Stimulated activated naive CD4-positive, alpha-beta T cell treated with Interleukin-2 at 50 U/mL for 16 hours (primary cell): Measurements from ENCODE around the gene KDM8.
A peak's percentile ranks its signal among the peaks of the same experiment; 100 is the strongest.

ENCODE experiments used
- DNase-seq: peaks from one replicate; lab custom pipeline; 2025; lab: John Stamatoyannopoulos, UW

KDM8 gene

DNA sequence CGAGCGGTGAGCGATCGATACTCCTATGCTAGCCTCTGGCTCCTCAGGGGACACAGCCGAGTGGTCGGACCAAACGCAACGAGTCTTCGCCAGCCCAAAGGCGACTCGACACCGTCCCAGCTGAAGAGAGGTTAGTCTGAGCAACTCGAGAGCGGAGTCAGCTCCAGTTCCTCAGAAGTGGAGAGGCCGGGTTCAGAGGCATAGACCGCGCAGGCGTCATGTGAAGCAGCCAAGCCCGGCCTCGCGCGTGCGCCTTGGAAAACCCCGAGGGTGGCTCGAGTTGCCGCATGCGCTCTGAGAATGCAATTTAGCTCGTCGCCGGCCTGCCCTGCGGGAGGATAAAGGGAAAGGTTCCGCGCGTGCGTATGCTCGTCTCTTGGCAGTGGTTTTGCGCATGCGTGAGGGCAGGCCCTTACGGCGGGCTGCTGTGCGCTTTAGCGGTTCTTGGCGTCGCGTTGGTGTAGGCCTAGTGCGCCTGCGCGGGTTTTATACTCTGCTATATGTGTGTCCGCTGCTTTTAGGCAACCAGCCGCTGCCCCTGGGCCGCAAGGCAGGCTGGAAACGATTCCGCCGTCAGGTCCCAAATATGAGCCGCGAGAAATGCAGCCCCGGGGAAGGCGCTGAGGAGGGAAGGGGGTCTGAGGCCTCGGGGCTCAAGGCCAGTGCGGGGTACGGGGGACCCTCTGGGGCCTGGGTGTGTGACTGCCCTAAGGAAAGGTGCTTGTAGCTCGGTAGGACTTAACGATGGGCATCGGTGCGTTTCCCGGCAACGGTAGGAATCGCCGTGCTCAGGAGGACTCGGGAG is at the start of gene KDM8:
Gene KDM8 (plus strand): TSS at position 20 of the 805 bp plus-strand sequence. CDS start 6,598 bp downstream, outside the sequence.
- DNase-seq, result peak; percentile 100

- DNase-seq, result peak; percentile 39
Measured at GRCh38 chr16:27154705-27155521, 48.4 kb upstream of the KDM8 start.

GRCh38 chr16:27156579-27156978 is 46.7 kb upstream of the KDM8 start:
- no peak for DNase-seq

DNA sequence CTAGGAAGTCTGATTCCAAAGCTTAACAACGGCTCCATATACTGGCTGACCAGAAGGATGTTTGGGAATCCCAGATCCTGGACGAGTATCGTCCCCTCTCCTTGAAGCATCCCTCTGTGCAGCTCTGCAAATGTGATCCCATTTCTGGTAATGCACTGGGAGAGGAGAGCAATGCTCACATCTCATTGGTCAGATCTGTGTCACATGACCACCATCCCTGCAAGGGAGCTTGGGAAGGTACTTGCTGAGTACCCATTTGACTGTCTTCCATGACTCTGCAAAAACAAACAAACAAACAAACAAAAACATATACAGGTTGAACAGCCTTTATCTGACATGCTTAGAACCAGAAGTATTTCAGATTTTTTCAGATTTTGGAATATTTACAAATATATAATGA is 41.9 kb upstream of the KDM8 start:
- DNase-seq, result no peak

GRCh38 chr16:27164352-27164751 is 39.0 kb upstream of the KDM8 start:
- DNase-seq, result no peak

DNA sequence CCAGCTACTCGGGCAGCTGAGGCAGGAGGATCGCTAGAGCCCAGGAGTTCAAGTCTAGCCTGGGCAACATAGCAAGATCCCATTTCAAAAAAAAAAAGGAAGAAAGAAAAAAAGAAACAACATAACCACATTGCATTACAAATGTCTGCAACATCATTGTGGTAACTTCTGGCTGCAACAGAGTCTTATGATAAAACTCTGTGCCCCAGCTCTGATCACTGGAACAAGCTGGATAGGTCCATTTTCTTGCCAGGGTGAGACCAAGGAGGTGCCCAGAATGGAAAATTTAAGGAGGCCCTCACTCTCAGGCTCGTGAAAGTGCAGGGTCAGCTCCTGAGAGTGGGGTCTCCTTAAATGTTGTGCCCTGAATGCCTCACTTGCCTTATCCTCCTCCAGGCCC is 37.8 kb upstream of the KDM8 start:
- DNase-seq, result no peak

DNA sequence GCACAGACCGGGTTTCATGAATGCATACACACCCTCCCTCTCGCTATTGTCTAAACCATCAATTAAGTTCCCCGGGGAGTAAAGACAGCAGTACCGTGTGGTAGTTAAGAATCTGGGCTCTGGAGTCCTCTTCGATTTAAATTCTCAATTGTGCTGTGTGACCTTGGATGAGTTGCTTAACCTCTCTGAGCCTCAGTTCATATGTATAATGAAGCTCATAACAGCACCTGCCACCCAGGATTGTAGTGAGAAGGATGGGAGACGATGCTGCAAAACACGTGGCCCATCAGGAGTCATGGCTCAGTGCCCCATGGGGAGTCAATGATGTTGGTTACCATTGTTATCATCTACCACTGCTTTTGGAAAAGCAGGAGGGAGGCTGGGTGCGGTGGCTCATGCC is 34.5 kb upstream of the KDM8 start:
- DNase-seq, result no peak

- peak; percentile 48 for DNase-seq
Measured at GRCh38 chr16:27169511-27170071, 33.7 kb upstream of the KDM8 start.

DNA sequence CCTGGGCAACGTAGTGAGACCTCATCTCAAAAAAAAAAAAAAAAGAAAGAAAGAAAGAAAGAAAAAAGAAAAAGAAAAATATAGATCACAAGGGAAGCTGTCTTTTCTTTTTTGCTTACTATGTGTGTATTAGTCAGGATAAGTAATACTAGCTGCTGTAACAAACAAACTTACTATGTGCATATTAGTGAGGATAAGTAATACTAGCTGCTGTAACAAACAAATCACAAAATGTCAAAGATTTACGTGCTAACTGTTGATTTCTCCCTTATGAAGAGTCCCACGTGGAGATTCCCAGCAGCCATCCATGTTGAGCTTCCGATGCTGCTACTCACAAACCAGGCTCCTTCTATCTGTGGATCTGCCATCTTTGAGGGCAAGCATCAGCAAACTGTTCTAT is 31.7 kb upstream of the KDM8 start:
- DNase-seq, result no peak

DNA sequence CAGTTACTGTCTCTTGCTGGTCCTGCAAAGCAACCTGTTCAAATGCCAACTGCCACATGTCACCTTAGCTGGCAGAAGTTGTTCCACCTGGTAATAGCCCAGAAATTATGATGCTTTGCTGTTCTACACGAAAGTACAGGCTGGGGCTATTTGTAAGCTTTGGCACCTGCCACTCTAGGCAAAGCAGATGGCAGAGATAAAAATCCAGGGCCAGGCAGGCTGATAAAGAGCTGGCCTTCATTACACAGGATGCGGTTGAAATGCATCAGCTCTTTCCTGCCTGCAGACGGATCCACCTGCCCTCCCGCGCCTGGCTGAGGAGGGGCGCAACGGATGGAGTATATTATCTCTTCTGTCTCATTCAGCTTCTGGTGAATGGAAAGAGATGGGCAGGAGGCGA is 29.3 kb upstream of the KDM8 start:
- DNase-seq, result peak; percentile 8

- DNase-seq, result no peak
Measured at GRCh38 chr16:27174798-27175197, 28.5 kb upstream of the KDM8 start.

DNA sequence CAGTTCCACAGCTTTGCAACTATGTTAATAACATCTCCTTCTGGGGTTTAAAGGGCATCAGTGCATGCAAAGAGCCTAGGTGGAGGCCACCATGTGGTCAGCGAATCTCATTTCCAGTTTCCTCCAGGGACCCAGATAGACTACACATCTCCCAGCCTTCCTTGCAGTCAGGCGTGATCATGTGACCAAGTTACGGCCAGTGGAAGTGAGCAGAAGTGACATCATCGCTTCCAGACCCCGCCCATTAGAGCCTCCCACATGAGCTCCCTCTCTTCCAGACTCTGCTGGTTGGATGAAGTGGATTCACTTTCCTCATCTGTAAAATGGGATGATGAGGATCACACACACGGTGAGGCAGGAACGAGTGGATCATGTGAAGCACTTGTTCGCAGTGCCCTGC is 27.4 kb upstream of the KDM8 start:
- no peak for DNase-seq

GRCh38 chr16:27177031-27177774 is 26.1 kb upstream of the KDM8 start:
- peak; percentile 3 for DNase-seq

GRCh38 chr16:27179500-27180072 is 23.7 kb upstream of the KDM8 start:
- DNase-seq, result peak; percentile 71

DNA sequence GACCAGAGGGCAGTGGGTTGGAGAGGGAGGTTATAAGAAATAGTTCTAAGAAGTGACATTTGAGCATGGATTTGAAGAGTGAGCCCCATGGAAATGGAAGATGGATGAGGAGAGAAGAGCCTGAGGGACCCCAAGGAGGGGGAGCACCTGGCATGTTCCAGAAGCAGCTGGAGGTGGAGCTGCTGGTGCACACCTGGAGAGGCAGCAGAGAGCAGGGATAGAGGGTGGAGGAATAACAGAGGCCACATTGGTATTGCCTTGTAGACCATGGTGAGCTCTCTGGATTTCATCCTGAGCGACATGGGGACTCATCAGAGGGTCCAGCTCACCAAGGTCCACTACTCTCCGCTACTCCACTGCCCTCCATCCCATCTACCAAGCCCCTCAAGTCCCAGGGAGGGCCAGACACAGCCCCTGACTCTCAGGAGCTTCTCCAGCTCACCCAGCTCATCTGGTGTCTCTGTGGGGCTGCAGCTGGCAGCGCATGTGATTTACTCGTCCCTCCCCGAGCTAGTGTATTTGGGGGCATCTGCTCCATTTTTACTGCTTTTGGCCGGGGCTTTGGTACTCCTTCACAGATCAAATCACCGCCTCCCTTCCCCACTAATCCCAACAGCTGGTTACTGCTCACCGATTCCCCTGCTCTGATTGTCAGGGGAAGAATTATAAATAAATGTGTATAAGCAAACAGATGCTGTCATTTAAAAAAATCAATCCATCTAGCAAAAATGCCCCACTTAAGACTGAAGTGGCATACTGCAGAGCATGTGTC is 22.1 kb upstream of the KDM8 start:
- DNase-seq, result no peak

GRCh38 chr16:27182906-27183405 is 20.4 kb upstream of the KDM8 start:
- DNase-seq, result no peak

DNA sequence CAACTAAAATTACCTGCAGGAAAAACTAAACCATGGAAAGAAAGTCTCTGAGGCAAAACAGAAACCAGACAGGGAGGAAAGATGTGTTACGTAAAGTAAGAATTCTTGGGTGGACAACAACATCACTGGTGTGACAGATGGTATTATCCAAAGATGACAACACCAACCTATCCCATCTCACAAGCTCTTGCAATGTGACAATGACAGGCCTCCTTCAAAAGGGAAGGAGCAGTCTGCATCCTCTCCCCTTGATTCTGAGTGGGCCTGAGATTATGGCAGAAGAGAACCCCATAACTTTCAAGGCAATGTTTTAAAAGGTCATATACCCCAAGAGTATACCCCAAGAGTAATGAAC is 17.6 kb upstream of the KDM8 start:
- no peak for DNase-seq

GRCh38 chr16:27188633-27189032 is 14.7 kb upstream of the KDM8 start:
- DNase-seq, result no peak

DNA sequence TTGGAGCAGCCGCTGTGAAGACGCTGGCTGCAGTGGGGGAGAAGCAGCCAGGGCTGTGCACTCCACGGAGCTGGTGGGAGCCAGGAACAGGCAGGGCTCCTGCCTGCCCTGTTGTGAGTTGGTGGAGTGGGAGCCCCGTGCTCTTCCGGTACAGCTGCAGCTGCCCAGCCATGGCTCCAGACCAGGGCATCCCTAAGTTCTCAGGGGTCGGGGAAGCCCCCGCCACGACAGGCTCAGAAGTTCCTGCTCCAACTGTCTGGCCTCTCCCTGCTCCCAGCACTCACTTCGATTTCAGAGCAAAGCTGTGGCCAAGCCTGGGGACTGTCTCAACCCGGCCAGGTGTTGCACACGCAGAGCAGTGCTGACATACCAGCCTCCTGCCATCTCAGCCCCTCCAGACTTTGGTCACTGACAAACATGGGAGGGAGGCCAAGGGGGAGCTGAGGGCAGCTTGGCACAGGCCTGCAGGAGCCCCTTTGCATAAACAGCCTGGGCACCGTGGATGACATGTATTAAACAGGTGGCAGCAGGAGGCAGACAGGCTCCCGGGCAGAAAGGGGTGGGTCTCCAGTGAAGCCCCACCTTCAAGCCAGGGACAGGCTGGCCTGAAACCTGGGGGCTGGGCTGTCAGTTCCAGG is 13.9 kb upstream of the KDM8 start:
- no peak for DNase-seq

- no peak for DNase-seq
Measured at GRCh38 chr16:27190316-27190871, 12.9 kb upstream of the KDM8 start.
